GM19324 (cell line): ENCODE results near the gene PDSS2.
"Not testable (repeated sequence)": the region's sequence is repeated elsewhere in the genome, so short reads cannot be mapped to it uniquely, and the experiment has no call there.

ENCODE experiments used
- ATAC-seq: cut with Tn5 transposase; IDR thresholded peaks from one replicate; pipeline ENCODE4 v1.9.1; 2021; ENCODE audit warnings: mild to moderate bottlenecking, moderate library complexity; ENCODE audit not compliant: unreplicated experiment, low FRiP score

Gene PDSS2

DNA sequence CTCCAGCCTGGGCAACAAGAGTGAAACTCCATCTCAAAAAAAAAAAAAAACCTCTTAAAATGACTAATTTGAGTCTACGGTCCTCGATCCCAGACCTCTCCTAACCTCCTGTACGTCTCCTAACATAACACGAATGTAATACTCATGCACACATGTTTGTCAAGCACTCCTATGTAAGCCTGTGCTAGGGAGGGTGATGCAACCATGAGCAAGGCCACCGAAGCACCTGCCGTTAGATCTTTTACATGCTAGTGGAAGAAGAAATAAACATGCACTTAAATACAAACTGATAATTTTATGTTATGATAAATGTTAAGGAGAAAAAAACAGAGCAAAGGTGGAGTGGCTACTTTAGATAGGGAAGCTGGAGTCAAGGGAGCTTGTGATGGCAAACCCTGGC lies 271.7 kb downstream of the PDSS2 start:
- no peak for ATAC-seq

DNA sequence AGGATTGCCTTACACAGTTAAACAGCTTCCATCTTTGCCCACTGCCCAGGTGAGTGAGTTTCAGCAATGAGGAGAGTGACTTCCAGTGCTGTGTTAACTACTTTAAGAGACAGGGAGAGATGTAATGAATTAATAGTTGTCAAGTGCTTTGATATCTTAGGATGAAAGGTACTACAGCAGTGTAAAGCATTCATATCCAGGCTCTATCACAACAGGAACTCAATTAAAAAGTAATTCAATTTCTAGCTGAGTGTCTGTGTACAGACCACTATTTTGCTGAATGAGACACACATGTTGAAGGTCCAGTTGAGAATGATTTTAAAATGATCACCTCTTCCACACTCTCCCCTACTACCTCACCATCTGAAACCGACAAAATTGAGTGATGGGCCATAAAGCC lies 273.3 kb downstream of the PDSS2 start:
- no peak for ATAC-seq

DNA sequence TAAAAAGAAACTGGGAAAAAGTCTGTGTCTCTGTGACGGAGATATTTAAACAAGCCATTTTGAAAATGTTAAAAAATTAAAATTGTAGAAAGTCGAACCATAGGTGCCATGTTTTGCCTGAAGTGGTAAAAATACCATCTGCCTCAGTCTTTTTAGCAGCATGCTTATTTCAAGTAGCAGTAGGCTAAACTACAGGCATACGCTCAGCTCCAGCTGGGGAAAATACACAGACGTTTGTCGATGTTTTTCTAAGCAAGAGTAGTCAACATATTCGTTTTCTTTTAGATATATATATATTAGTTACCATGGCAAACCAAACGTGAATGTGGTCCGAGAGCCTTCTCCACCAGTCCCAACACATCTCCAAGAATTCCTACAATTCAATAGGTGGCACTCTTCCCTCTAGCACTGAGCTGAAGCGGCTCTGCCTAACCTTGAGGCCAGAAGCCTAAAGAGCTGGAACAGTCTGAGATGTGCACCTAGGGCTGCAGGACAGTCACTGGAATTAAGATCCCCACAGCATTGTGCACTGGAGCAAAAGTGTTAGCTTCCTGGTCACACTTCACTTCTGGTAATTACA lies 273.9 kb downstream of the PDSS2 start:
- ATAC-seq: no peak

DNA sequence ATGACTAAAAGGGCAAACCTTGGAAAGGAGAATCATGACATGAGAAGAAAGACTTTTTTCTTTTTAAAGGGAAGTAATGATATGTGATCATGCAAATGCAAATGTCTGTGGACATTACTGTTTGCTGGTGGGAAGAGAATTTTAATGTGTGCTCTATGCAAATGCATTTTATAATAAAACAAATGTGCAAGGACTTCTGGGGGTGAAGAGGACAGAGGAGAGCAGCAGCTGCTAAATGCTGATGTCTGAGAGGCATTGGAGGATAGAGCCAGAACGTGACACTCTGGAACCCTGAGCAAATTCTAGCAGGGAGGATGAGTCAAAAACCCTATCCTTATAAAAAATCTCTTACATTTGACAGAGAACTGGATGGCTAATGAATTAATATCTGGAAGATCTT lies 274.9 kb downstream of the PDSS2 start:
- ATAC-seq: no peak

DNA sequence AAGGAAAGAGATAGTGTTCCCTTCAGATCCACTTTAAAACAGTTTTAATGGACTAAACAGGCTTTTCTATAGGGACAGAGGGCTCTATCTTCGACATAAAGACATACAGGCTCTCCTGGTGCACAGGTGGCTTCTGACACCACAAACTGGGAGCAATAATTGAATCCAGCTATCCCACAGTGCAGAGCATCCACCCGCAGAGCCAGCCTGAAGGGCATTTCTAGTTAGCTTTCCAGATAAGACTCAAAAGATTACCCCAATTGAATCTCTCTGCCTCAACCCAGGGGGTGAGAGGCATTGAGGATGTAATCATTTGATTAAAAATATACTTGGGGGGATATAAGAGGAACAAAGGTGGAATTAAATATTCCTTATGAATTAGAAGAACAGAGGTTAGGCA lies 279.3 kb downstream of the PDSS2 start:
- no peak for ATAC-seq

DNA sequence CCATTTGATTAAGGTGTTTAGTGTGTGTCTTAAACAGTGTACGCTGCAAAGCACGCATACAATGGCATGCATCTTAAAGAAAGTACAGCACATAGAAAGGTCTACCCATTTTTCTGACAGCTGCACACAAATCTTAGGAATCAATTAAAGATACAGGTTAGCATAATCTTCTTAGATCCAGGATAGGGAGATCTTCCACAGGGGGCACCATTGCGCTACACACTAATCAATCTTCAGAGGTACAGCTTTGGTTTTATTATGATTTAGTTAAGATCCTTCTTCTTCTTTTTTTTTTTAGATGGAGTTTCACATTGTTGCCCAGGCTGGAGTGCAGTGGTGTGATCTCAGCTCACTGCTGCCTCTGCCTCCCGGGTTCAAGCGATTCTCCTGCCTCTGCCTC lies 280.4 kb downstream of the PDSS2 start:
- no peak for ATAC-seq

DNA sequence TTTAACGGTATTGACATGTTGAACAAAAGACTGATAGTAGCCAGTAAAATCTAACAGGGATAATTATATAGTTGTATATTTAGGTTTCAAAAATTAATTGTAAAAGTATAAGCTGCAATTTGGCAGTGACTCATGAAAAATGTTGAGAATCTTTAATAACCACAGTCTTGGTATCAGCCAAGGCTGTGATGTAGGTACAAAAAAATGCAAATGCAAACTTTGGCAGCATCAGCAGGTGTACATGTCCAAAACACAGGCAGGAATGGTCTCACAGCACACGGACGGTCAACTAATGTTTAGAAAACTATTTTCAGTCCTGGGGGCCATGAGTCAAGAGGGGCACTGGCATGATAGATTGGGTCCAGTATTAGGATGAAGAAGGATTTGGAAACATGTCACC lies 285.6 kb downstream of the PDSS2 start:
- ATAC-seq: no peak

DNA sequence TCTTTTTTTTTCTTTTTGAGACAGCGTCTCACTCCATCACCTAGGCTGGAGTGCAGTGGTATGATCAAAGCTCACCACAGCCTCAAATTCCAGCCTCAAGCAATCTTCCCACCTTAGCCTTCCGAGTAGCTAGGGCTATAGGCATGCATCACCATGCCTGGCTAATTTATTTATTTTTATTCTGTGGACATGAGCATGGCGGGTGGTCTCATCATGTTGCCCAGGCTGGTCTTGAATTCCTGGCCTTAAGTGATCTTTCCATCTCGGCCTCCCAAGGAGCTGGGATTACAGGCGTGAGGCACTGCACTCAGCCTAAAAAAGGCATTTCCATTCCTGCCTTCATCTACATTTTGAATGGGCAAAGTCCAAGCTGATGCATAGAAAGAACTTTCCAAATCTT lies 287.9 kb downstream of the PDSS2 start:
- ATAC-seq: no peak

DNA sequence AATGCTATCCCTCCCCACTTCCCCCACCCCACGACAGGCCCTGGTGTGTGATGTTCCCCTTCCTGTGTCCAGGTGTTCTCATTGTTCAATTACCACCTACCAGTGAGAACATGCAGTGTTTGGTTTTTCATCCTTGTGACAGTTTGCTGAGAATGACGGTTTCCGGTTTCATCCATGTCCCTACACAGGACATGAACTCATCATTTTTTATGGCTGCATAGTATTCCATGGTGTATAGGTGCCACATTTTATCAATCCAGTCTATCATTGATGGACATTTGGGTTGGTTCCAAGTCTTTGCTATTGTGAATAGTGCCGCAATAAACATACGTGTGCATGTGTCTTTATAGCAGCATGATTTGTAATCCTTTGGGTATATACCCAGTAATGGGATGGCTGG lies 295.1 kb downstream of the PDSS2 start:
- not testable (repeated sequence) for ATAC-seq

DNA sequence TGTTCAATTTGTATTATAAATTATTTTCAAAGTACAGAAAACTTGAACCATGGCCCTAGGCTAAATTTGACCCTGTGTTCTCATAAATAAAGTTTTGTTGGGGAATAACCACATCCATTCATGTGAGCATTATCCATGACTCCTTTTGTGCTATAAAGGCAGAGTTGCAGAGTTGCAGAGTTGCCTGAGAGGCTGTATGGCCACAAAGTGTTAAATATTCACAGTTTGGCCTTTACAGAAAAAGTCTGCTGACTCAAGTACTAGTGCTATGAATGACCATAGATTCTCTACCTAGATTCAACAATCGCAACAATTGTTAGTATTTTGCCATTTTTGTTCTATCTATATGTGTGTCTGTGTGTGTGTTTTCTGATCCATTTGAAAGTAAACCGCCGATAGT lies 297.8 kb downstream of the PDSS2 start:
- no peak for ATAC-seq

DNA sequence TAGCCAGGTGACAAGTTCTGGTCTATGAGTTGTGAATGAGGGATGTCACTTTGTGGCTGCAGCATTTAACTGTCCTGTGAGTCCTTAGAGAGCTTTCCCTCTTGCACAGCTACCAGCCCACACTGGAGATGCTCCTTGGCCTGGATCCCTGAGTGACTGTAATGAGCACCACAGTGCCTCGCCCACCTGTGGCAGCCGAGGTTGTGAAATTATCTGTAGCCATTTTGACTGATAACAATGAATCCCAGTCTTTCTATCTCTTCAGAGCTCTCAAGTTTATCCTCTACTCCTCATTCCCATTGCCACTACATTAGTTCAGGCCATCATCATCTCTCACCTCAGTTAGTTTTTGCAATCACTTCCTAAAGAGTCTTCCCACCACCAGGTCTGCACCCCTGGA lies 302.7 kb downstream of the PDSS2 start:
- no peak for ATAC-seq

DNA sequence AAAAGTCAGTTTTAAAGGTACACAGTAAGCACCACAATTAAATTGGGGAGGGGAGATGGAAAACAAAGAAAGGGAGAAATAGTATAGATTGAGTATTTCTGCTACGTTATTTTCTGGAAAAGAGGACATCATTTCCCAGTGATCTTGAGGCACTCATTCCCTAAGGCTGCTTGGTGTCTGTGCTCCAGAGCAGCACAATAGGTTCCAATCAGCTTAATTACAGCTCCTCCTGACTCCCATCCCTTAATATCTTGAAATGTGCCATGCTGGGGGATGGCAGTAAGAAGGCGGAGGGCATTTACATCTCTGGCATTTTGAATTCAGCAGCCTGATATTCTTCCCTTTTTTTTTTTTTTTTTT lies 304.6 kb downstream of the PDSS2 start:
- ATAC-seq: no peak

DNA sequence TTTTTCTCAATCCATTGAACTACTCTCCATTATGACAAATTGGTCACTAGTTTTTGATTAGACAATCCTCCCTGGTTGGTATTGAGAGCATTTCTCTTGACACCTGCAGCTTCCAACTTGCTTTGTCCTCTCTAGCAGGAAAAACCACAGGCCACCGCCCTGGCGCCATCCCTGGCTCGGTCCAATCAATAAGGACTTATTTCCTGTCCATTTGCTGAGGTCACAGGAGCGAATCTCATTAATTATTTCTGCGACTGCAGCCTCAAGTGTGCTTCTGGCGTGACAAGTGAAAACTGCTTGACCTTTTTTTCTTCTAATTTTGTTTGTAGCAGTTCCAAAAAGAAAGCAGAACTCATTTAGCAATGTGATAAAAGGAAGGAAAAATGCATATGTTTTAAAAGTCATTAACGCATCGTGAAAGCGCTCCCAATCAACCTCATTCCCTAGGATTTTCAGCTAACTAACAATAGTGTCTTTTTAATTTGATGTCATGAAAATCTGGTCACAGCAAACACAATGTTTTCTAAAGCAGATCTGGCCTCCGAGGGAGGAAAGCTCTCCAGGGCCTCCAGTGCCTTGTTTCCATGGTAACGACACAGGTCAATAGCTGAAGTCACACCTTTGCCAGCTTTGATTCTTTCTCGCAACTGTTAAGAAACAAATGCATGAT lies 305.1 kb downstream of the PDSS2 start:
- no peak for ATAC-seq

DNA sequence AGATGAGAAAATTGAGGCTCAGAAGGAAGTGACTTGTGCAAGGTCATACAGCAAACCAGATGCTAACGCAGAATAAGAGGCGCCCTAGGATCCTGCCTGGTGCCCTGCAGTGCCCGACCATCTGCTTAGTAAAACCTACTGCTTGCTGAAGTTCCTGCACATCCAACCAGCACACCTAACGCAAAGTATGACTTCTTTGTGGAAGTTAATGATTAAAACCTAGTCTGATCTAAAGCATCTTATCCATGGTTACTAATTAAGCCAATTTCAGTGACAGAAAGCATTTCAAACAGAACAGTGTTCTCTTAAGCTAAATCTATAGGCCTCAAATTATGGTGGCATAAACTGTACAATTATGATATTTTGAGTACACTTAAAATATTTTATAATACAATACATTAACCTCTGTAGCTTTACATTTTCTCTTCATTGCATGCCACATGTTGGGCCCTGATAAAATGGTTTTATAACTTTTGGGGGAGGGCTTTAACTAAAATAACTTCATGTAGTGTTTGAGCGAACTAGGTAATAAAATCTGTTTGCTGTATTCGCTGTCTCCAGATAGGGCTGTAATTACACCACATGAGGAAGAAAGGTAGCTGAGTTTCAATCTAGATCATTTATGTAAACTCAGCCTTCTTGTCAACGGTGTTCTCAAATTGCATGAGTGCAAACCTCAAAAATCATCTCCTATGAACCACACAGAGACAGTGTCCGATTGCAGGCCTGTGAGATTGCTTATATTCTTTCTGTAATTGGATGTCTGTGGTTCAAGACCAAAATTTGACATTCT lies 306.5 kb downstream of the PDSS2 start:
- no peak for ATAC-seq

DNA sequence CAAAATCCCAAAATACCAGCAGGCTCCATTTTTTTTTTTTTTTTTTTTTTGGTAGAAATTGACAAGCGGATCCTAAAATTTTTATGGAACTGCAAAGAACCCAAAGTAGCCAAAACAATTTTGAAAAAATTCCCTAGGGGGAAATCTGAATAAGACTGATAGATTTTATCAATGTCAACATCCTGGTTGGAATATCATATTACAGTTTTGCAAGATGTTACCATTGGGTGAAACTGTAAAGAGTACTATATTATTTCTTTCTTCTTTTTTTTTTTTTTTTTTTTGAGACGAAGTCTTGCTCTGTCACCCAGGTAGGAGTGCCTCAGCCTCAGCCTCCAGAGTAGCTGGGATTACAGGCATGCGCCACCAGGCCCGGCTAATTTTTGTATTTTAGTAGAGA lies 314.7 kb downstream of the PDSS2 start:
- ATAC-seq: no peak

DNA sequence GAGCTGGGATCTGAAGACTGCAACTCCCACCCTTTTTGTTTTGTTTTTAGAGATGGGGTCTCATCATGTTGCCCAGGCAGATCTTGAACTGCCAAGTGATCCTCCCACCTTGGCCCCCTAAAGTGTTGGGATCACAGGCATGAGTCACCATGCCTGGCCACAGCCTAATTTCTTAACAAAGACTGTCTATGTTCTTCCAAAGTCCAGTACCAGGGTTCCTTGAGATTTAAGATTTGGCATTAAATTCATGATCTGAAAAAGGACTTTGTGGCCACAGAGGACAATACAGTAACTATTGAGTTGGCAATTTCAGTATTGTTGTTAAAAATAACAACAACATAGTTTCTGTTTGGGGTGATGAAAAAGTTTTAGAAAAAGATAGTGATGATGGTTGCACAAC lies 315.4 kb downstream of the PDSS2 start:
- ATAC-seq: no peak

DNA sequence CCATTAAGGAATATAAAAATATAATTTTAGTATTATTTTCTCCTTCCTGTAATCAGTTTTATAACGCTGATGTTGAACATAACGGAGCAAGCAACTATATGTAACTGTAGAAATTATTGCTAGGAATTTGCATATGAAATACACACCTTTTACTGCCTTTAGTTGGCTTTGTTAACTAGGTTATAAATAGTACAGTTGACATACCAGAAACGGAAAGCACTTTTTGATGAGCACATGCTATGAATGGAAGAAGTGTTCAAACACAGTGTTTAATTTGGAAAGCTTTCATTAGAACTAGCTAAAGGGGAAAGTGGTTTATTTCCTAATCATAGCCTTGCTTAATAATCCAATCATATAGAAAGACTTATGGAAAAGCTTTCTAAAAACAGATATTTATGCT lies 318.8 kb downstream of the PDSS2 start:
- no peak for ATAC-seq

DNA sequence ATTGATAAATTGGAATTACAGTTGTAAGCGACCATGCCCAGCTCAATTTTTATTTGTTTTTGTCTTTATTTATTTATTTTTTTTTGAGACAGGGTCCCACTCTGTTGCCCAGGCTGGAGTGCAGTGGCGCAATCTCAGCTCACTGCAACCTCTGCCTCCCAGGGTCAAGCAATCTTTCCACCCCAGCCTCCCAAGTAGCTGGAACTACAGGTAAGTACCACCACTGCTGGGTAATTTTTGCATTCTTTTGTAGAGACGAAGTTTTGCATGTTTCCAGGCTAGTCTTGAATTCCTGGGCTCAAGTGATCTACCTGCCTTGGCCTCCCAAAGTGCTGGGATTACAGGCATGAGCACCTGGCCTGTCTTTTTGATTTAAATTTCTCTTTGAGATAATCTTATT lies 323.0 kb downstream of the PDSS2 start:
- ATAC-seq: not testable (repeated sequence)

DNA sequence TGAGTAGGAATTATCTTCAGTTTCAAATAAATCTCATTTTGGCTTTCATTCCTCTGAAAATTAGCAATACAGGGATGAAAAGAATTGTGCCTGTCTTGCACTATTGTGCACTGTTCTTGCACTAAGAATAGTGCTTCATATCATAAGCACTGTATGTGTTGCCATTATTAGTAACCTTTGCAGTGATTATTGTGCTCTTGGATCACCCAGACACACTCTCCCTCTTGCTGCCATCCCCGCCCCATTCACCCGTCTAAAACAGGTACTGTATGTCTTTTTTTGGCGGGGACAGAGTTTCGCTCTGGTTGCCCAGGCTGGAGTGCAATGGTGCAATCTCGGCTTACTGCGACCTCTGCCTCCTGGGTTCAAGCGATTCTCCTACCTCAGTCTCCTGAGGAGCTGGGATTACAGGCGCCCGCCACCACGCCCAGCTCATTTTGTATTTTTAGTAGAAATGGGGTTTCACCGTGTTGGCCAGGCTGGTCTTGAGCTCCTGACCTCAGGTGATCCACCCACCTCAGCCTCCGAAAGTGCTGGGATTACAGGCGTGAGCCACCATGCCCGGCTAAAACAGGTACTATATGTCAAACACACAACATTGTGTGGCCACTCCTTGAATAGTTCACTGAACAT lies 324.2 kb downstream of the PDSS2 start:
- not testable (repeated sequence) for ATAC-seq

DNA sequence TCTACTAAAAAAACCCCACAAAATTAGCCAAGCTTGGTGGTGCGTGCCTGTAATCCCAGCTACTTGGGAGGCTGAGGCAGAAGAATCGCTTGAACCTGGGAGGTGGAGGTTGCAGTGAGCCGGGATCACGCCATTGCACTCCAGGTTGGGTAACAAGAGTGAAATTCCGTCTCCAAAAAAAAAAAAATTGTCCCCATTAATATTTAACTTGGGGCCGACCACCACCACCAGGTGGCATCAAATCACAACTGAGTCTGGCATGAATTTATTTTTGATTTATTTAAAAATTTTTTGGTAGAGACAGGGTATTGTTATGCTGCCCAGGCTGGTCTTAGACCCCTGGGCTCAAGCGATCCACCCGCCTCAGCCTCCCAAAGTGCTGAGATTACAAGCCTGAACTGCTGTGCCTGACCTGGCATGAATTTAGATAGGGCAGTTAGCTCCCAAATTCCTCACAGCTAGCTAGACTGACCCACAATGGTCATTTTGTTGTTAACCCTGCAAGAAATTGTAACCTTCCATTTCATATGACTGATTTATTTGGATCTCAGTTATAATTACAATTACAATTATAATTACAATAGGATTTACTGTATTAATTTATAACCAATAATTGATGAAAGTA lies 326.9 kb downstream of the PDSS2 start:
- no peak for ATAC-seq

DNA sequence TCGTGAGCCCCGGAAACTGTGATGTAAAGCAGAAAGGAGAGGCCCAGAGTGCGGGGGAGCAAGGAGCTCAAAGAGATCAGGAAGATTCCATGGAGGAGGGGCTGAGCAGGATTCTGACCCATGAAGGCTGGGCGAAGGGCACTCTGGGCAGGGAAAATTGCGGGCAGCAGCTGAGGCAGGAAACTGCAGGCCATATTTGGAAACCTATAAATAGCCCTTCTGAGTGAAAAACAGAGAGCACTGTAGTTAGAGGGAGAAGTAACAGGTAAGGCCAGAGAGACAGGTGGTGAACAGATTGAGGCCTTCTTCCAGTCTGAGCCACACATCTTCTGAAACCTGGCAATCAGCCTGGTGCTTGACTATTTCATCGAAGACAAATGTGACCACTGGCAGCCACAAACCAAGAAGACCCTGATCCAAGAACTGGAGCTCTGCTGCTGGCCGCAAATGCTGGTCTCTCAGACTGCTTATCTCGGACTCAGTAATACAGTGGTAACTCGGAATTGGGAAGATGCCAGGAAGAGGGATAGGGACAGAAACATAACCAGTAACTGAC lies 329.9 kb downstream of the PDSS2 start:
- no peak for ATAC-seq
